ENCODE results near the gene ADAM22.

DNA sequence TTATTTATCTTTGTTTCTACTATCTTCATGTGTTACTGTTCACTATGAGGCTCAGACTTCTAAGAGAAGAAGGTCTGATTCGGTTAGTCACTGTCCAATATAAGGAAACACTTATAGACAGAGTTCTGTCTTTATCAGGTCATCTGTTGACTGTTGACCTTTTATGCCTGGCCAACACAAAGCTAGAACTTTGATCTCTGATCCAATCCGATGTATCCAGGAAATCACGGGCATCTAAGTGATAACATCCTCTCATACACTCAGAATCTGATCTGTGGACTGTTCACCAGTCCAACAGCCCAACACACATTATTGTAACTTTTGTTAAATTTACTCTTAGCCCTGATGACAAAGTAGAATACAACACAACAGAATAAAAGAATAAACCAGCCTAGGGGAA, 171.2 kb downstream of the ADAM22 start:
- TF ChIP-seq CTCF (IDR thresholded peaks at IDR 0.05; ENCODE audit: insufficient read depth, low read length, poor library complexity, severe bottlenecking) (no peak), EZH2phosphoT487 (conservative IDR thresholded peaks at IDR 0.05; ENCODE audit: low read length) (no peak)
